Measurements from ENCODE around the gene KRT37. TPM values are rescaled to one million over a fixed set of nuclear protein-coding genes. Genes with fewer than 3 reads are reported as not detected.
"Not testable (repeated sequence)": the region's sequence is repeated elsewhere in the genome, so short reads cannot be mapped to it uniquely, and the experiment has no call there.

Gene KRT37
- total RNA-seq, 2 experiments from 2014 or later, result not detected

GRCh38 chr17:41429667-41430066 is 5.3 kb upstream of the KRT37 start:
- CTCF ChIA-PET, result interaction anchor here (1.7 kb wide), 1 partner anchor 73 kb away, joined by 3 read pairs; no protein-coding TSS in a partner anchor
- no peak overlapping the region for H3K27ac Mint-ChIP-seq
- H3K27me3 Mint-ChIP-seq, result peaks cover 5% of the 10 kb centered on the region
- no peak overlapping the region for H3K4me3 Mint-ChIP-seq
- no peak for DNase-seq
- POLR2A ChIA-PET, result no interaction called here
- no peaks in the 10 kb centered on the region for H3K4me1 Mint-ChIP-seq
- no peaks in the 10 kb centered on the region for H3K9me3 Mint-ChIP-seq
- H3K36me3 Mint-ChIP-seq (ENCODE audit: low read depth), result no peaks in the 10 kb centered on the region

- Mint-ChIP-seq H3K4me1 (no peaks in the 10 kb centered on the region), H3K4me3 (no peak overlapping the region), H3K27me3 (peaks cover 5% of the 10 kb centered on the region), H3K9me3 (no peaks in the 10 kb centered on the region), H3K36me3 (ENCODE audit: low read depth) (no peaks in the 10 kb centered on the region), H3K27ac (no peak overlapping the region)
- POLR2A ChIA-PET, result no interaction called here
- no peak for DNase-seq
- CTCF ChIA-PET, result no interaction called here
Observed at GRCh38 chr17:41428591-41429291, 4.4 kb upstream of the KRT37 start.

- H3K9me3 Mint-ChIP-seq; DNase-seq; POLR2A ChIA-PET; H3K36me3 Mint-ChIP-seq (ENCODE audit: low read depth); H3K27me3 Mint-ChIP-seq; H3K4me1 Mint-ChIP-seq; H3K27ac Mint-ChIP-seq; H3K4me3 Mint-ChIP-seq: not testable (repeated sequence)
- CTCF ChIA-PET, result interaction anchor here (1.0 kb wide), 1 partner anchor 240 kb away, joined by 3 read pairs; no protein-coding TSS in a partner anchor
Observed at GRCh38 chr17:41422586-41422985, 1.8 kb downstream of the KRT37 start.

- ChIA-PET CTCF (interaction anchor here (1.0 kb wide), 1 partner anchor 241 kb away, joined by 3 read pairs; no protein-coding TSS in a partner anchor), POLR2A (no interaction called here)
- Mint-ChIP-seq H3K4me3 (no peak overlapping the region), H3K27me3 (peaks cover 1% of the 10 kb centered on the region), H3K4me1 (no peaks in the 10 kb centered on the region), H3K36me3 (ENCODE audit: low read depth) (no peaks in the 10 kb centered on the region), H3K27ac (no peak overlapping the region), H3K9me3 (no peaks in the 10 kb centered on the region)
- DNase-seq, result no peak
Observed at GRCh38 chr17:41421617-41422016, 2.8 kb downstream of the KRT37 start.

GRCh38 chr17:41421116-41421515 is 3.3 kb downstream of the KRT37 start:
- POLR2A ChIA-PET, result no interaction called here
- H3K36me3 Mint-ChIP-seq (ENCODE audit: low read depth), result no peaks in the 10 kb centered on the region

GRCh38 chr17:41420134-41420533 is 4.3 kb downstream of the KRT37 start:
- no peaks in the 10 kb centered on the region for H3K4me1 Mint-ChIP-seq
- ChIA-PET CTCF (no interaction called here), POLR2A (no interaction called here)
- no peak overlapping the region for H3K27ac Mint-ChIP-seq
- H3K36me3 Mint-ChIP-seq (ENCODE audit: low read depth), result no peaks in the 10 kb centered on the region
- H3K9me3 Mint-ChIP-seq, result no peaks in the 10 kb centered on the region
- H3K27me3 Mint-ChIP-seq, result peaks cover 1% of the 10 kb centered on the region
- DNase-seq, result no peak
- no peak overlapping the region for H3K4me3 Mint-ChIP-seq

More at GRCh38 chr17:41421116-41421515, 3.3 kb downstream of the KRT37 start:
- H3K27me3 Mint-ChIP-seq, result peaks cover 1% of the 10 kb centered on the region
- no peak overlapping the region for H3K4me3 Mint-ChIP-seq
- no peak overlapping the region for H3K27ac Mint-ChIP-seq
- no peak for DNase-seq
- no peaks in the 10 kb centered on the region for H3K4me1 Mint-ChIP-seq
- CTCF ChIA-PET, result no interaction called here
- H3K9me3 Mint-ChIP-seq, result no peaks in the 10 kb centered on the region

GRCh38 chr17:41419716-41420115 is 4.7 kb downstream of the KRT37 start:
- CTCF ChIA-PET, result no interaction called here
- Mint-ChIP-seq H3K4me1 (no peaks in the 10 kb centered on the region), H3K27me3 (peaks cover 1% of the 10 kb centered on the region), H3K9me3 (no peaks in the 10 kb centered on the region), H3K36me3 (ENCODE audit: low read depth) (no peaks in the 10 kb centered on the region), H3K4me3 (no peak overlapping the region), H3K27ac (no peak overlapping the region)
- POLR2A ChIA-PET, result no interaction called here
- no peak for DNase-seq

GRCh38 chr17:41418116-41418860 is 6.1 kb downstream of the KRT37 start:
- Mint-ChIP-seq H3K4me1 (no peaks in the 10 kb centered on the region), H3K36me3 (ENCODE audit: low read depth) (no peaks in the 10 kb centered on the region), H3K27ac (no peak overlapping the region), H3K9me3 (no peaks in the 10 kb centered on the region), H3K4me3 (no peak overlapping the region), H3K27me3 (peaks cover 1% of the 10 kb centered on the region)
- DNase-seq, result no peak
- POLR2A ChIA-PET, result no interaction called here
- CTCF ChIA-PET, result interaction anchor here (0.8 to 0.9 kb wide), 2 partner anchors 13 to 102 kb away, joined by 3 read pairs; no protein-coding TSS in a partner anchor

GRCh38 chr17:41417576-41418015 is 6.8 kb downstream of the KRT37 start:
- no peaks in the 10 kb centered on the region for H3K36me3 Mint-ChIP-seq (ENCODE audit: low read depth)
- no peaks in the 10 kb centered on the region for H3K9me3 Mint-ChIP-seq
- no peak for DNase-seq
- ChIA-PET CTCF (interaction anchor here (0.9 to 1.4 kb wide), 2 partner anchors 9 to 103 kb away, joined by 3 read pairs; no protein-coding TSS in a partner anchor), POLR2A (no interaction called here)
- H3K4me1 Mint-ChIP-seq, result no peaks in the 10 kb centered on the region
- peaks cover 1% of the 10 kb centered on the region for H3K27me3 Mint-ChIP-seq
- no peak overlapping the region for H3K4me3 Mint-ChIP-seq
- H3K27ac Mint-ChIP-seq, result no peak overlapping the region

- Mint-ChIP-seq H3K27ac (no peak overlapping the region), H3K4me1 (no peaks in the 10 kb centered on the region), H3K4me3 (no peak overlapping the region), H3K27me3 (peaks cover 1% of the 10 kb centered on the region), H3K36me3 (ENCODE audit: low read depth) (no peaks in the 10 kb centered on the region), H3K9me3 (no peaks in the 10 kb centered on the region)
- ChIA-PET CTCF (interaction anchor here (1.4 kb wide), 1 partner anchor 9 kb away, joined by 3 read pairs; no protein-coding TSS in a partner anchor), POLR2A (no interaction called here)
- no peak for DNase-seq
Observed at GRCh38 chr17:41417127-41417526, 7.3 kb downstream of the KRT37 start.

GRCh38 chr17:41416479-41416878 is 7.9 kb downstream of the KRT37 start:
- Mint-ChIP-seq H3K36me3 (ENCODE audit: low read depth) (no peaks in the 10 kb centered on the region), H3K9me3 (no peaks in the 10 kb centered on the region), H3K4me1 (no peaks in the 10 kb centered on the region), H3K4me3 (no peak overlapping the region), H3K27me3 (peaks cover 1% of the 10 kb centered on the region), H3K27ac (no peak overlapping the region)
- no peak for DNase-seq
- ChIA-PET CTCF (interaction anchor here (1.4 kb wide), 1 partner anchor 8 kb away, joined by 3 read pairs; no protein-coding TSS in a partner anchor), POLR2A (no interaction called here)

- H3K4me1 Mint-ChIP-seq, result no peaks in the 10 kb centered on the region
- H3K27me3 Mint-ChIP-seq, result no peaks in the 10 kb centered on the region
- H3K27ac Mint-ChIP-seq, result no peak overlapping the region
- CTCF ChIA-PET, result interaction anchor here (1.4 kb wide), 1 partner anchor 7 kb away, joined by 3 read pairs; no protein-coding TSS in a partner anchor
- H3K9me3 Mint-ChIP-seq, result no peaks in the 10 kb centered on the region
- no peak overlapping the region for H3K4me3 Mint-ChIP-seq
- POLR2A ChIA-PET, result no interaction called here
- DNase-seq, result no peak
- no peaks in the 10 kb centered on the region for H3K36me3 Mint-ChIP-seq (ENCODE audit: low read depth)
Observed at GRCh38 chr17:41415833-41416335, 8.5 kb downstream of the KRT37 start.

- no peak overlapping the region for H3K27ac Mint-ChIP-seq
- H3K4me3 Mint-ChIP-seq, result no peak overlapping the region
- POLR2A ChIA-PET, result no interaction called here
- CTCF ChIA-PET, result no interaction called here
- no peaks in the 10 kb centered on the region for H3K27me3 Mint-ChIP-seq
- DNase-seq, result no peak
- no peaks in the 10 kb centered on the region for H3K9me3 Mint-ChIP-seq
- no peaks in the 10 kb centered on the region for H3K4me1 Mint-ChIP-seq
- no peaks in the 10 kb centered on the region for H3K36me3 Mint-ChIP-seq (ENCODE audit: low read depth)
Observed at GRCh38 chr17:41415411-41415810, 9.0 kb downstream of the KRT37 start.

All from activated CD4-positive, alpha-beta T cell treated with anti-CD3 and anti-CD28 coated beads, Interleukin-2, amount 10 ng/mL, durations not matched to agents 7 days and 5 days (primary cell).